Endothelial cell of umbilical vein (primary cell): ENCODE results near the gene LACTB. TPM values are rescaled to one million over a fixed set of nuclear protein-coding genes. Genes with fewer than 3 reads are reported as not detected.

ENCODE experiments used
- BruUV-seq: library from RNA; stranded (reverse); fragments of 400-500 nt; replicated peaks from 2 replicates; lab custom pipeline; 2021; lab: Mats Ljungman, UMichigan
- CTCF ChIA-PET: fragments of 300-600, 350-600 bp; sonication (Branson Sonifier 250); formaldehyde crosslinking; loops from one replicate; lab custom pipeline; 2021; ENCODE audit warnings: antibody characterized with exemption, inconsistent platforms; lab: Charles Lee
- POLR2A ChIA-PET: fragments of 300-600, 350-600 bp; sonication (Branson Sonifier 250); formaldehyde crosslinking; loops from one replicate; lab custom pipeline; 2021; ENCODE audit warnings: antibody characterized with exemption, inconsistent platforms; lab: Charles Lee
- DNase-seq: peaks from one replicate; pipeline ENCODE4 v3.0.0-alpha.2; 2011; ENCODE audit warnings: low read depth, low spot score
- FAIRE-seq: peaks from 2 replicates; lab custom pipeline; 2011; peaks lifted over from hg19 to GRCh38; lab: Jason Lieb, UNC
- H2AFZ ChIP-seq: 2 replicates; pipeline ENCODE4 v1.6.0; 2012; ENCODE audit warnings: low read depth, low read length, control low read depth, inconsistent platforms
- H3K27ac ChIP-seq: 2 replicates; pipeline ENCODE4 v1.5.1; 2011; ENCODE audit warnings: low read depth, mild to moderate bottlenecking, control low read depth, low read length, moderate library complexity; ENCODE audit not compliant: insufficient read depth
- H3K27me3 ChIP-seq, 2 experiments: 2 replicates each; pipeline versions ENCODE4 v1.6.0 to v1.6.1; 2011; ENCODE audit warnings: low read length in 2 of 2, mixed read lengths in 1 of 2; ENCODE audit not compliant: control insufficient read depth in 2 of 2, insufficient read depth in 2 of 2
- H3K36me3 ChIP-seq, 2 experiments: 2 replicates in 1 of 2; 3 replicates in 1 of 2; pipeline ENCODE4 v1.5.1; 2011; ENCODE audit warnings: low read length in 2 of 2, mild to moderate bottlenecking in 1 of 2, moderate library complexity in 1 of 2; ENCODE audit not compliant: control insufficient read depth in 2 of 2, insufficient read depth in 2 of 2; ENCODE audit errors: extremely low read depth in 1 of 2
- H3K4me1 ChIP-seq: 3 replicates; pipeline ENCODE4 v1.5.1; 2011; ENCODE audit warnings: mild to moderate bottlenecking, low read length; ENCODE audit not compliant: control insufficient read depth, insufficient read depth; ENCODE audit errors: extremely low read depth
- H3K4me2 ChIP-seq: 2 replicates; pipeline ENCODE4 v1.6.1; 2011; ENCODE audit warnings: low read length, control low read depth, mixed read lengths; ENCODE audit not compliant: insufficient read depth
- H3K4me3 ChIP-seq, 3 experiments: fragments of 200-600 bp in 1 of 3; sonication (generic), shearing (Covaris generic) in 1 of 3; replicated peaks in 1 of 3; 2 replicates each; pipeline ENCODE4 v1.5.1; 2011 to 2016; ENCODE audit warnings: control low read depth in 3 of 3, low read length in 3 of 3, mild to moderate bottlenecking in 2 of 3, inconsistent platforms in 1 of 3, low read depth in 1 of 3, moderate library complexity in 1 of 3; ENCODE audit not compliant: insufficient read depth in 1 of 3
- H3K79me2 ChIP-seq: 2 replicates; pipeline ENCODE4 v1.6.0; 2012; ENCODE audit warnings: low read length, inconsistent platforms; ENCODE audit not compliant: control insufficient read depth, insufficient read depth
- H3K9ac ChIP-seq: replicated peaks from 2 replicates; pipeline ENCODE3; 2011; ENCODE audit warnings: low read length, control low read depth; ENCODE audit not compliant: insufficient read depth; ENCODE audit errors: extremely low read depth
- H3K9me1 ChIP-seq: replicated peaks from 3 replicates; pipeline ENCODE4 v1.6.0; 2011; ENCODE audit warnings: mild to moderate bottlenecking, low read length; ENCODE audit not compliant: control insufficient read depth, insufficient read depth; ENCODE audit errors: extremely low read depth
- H3K9me3 ChIP-seq: replicated peaks from 2 replicates; pipeline ENCODE4 v1.5.1; 2012; ENCODE audit warnings: low read length, inconsistent platforms; ENCODE audit not compliant: control insufficient read depth, insufficient read depth
- H4K20me1 ChIP-seq: replicated peaks from 2 replicates; pipeline ENCODE3; 2011; ENCODE audit warnings: mild to moderate bottlenecking, low read length; ENCODE audit not compliant: control insufficient read depth, insufficient read depth; ENCODE audit errors: extremely low read depth
- CTCF ChIP-seq, 2 donors: IDR thresholded peaks; 1 replicate in 1 of 2; 2 replicates in 1 of 2; pipeline ENCODE4 v1.5.1; 2011; ENCODE audit warnings: low read length in 2 of 2, mild to moderate bottlenecking in 2 of 2, moderate library complexity in 2 of 2, control low read depth in 1 of 2, inconsistent platforms in 1 of 2, low read depth in 1 of 2; ENCODE audit not compliant: insufficient read depth in 1 of 2; ENCODE audit errors: extremely low read depth in 1 of 2
- EZH2 ChIP-seq: IDR thresholded peaks from 2 replicates; pipeline ENCODE4 v1.6.1; 2012; ENCODE audit warnings: borderline replicate concordance, low read depth, mild to moderate bottlenecking, moderate library complexity, low read length, inconsistent platforms; ENCODE audit not compliant: severe bottlenecking
- FOS ChIP-seq: IDR thresholded peaks from 2 replicates; pipeline ENCODE4 v1.6.1; 2011; ENCODE audit warnings: mild to moderate bottlenecking, low read length, moderate library complexity, borderline replicate concordance; ENCODE audit not compliant: insufficient read depth
- GATA2 ChIP-seq: IDR thresholded peaks from 2 replicates; pipeline ENCODE4 v1.7.0; 2011; ENCODE audit warnings: low read depth, mild to moderate bottlenecking, moderate library complexity, mixed read lengths, low read length; ENCODE audit not compliant: insufficient read length, insufficient read depth
- JUN ChIP-seq: IDR thresholded peaks from 2 replicates; pipeline ENCODE4 v1.6.1; 2011; ENCODE audit warnings: borderline replicate concordance, low read depth; ENCODE audit not compliant: insufficient read length, insufficient read depth
- MAX ChIP-seq: IDR thresholded peaks from 2 replicates; pipeline ENCODE4 v1.6.1; 2011; ENCODE audit not compliant: insufficient read depth, insufficient read length
- MYC ChIP-seq: IDR thresholded peaks from one replicate; pipeline ENCODE4 v1.6.1; 2011; ENCODE audit warnings: mild to moderate bottlenecking, low read depth, low read length
- POLR2A ChIP-seq: IDR thresholded peaks from 2 replicates; pipeline ENCODE4 v1.6.1; 2012; ENCODE audit warnings: low read depth, mild to moderate bottlenecking, control low read depth, low read length
- POLR2AphosphoS5 ChIP-seq: IDR thresholded peaks from 2 replicates; pipeline ENCODE4 v1.6.1; 2012; ENCODE audit warnings: low read depth, mild to moderate bottlenecking, control low read depth, low read length, moderate library complexity; ENCODE audit not compliant: insufficient read depth
- dilution Hi-C: fragments of 300-500 bp; cut with MboI; formaldehyde crosslinking; loops from one replicate; pipeline ENCODE4 v1.15.0; 2019; ENCODE audit warnings: low sequenced_read_pairs; ENCODE audit not compliant: extremely low pct_ligation_motif_present
- intact Hi-C: fragments of 100-400 bp; cut with micrococcal nuclease; formaldehyde crosslinking; loops from one replicate; pipeline ENCODE4 v1.10.0; 2022
- polyA plus RNA-seq, 4 experiments: library from polyadenylated mRNA; depleted of rRNA in 3 of 4; stranded (reverse) in 3 of 4; unstranded in 1 of 4; fragments of >200 nt; gene quantifications; 2 replicates each; pipeline versions ENCODE4 v1.2.1 to v1.2.3, GENCODE V29; 2011 to 2012; ENCODE audit warnings: missing spikeins in 1 of 4
- total RNA-seq: library from RNA; stranded (reverse); gene quantifications from 2 replicates; pipeline ENCODE4 v1.2.3, GENCODE V29; 2021

The LACTB gene
- total and polyA plus RNA-seq, 2 donors (not counting 3 experiments of a cell fraction or from before 2014, with no cell fraction given): 14.0 to 26.1 TPM

- intact Hi-C loops: loop anchor here (2.0 kb wide), 1 partner anchor 140 kb away; no protein-coding TSS in a partner anchor
- dilution Hi-C loops: no loop called here
- FAIRE-seq: no peak
These were observed 66.7 kb downstream of the LACTB start for GRCh38 chr15:63188247-63188925.

More at GRCh38 chr15:63188247-63188925, 66.7 kb downstream of the LACTB start:
- H3K27ac ChIP-seq: no peak overlapping the region
- H3K9me1 ChIP-seq: no peaks in the 10 kb centered on the region
- H2AFZ ChIP-seq: peak overlapping the region; percentile 99
- no peaks in the 10 kb centered on the region for H3K9me3 ChIP-seq
- ChIA-PET POLR2A (interaction anchor here (0.6 to 1.3 kb wide), 2 partner anchors 31 to 90 kb away, joined by 3 to 5 read pairs; partner anchors contain the start of gene RPS27L), CTCF (interaction anchor here (0.8 to 1.2 kb wide), 3 partner anchors 25 to 40 kb away, joined by 4 read pairs; partner anchors contain the start of gene RPS27L)
- H3K79me2 ChIP-seq: peaks cover 40% of the 10 kb centered on the region
- BruUV-seq: no TSS peak
- H4K20me1 ChIP-seq: peaks cover 2% of the 10 kb centered on the region
- no peaks in the 10 kb centered on the region for H3K36me3 ChIP-seq
- H3K4me3 ChIP-seq: peak overlapping the region; percentile 44 to 72 (median 58)
- peak overlapping the region; percentile 87 for H3K4me2 ChIP-seq
- peaks cover 22% of the 10 kb centered on the region for H3K4me1 ChIP-seq
- DNase-seq: no peak
- H3K9ac ChIP-seq: peak overlapping the region; percentile 52
- H3K27me3 ChIP-seq: no peaks in the 10 kb centered on the region
- TF ChIP-seq EZH2: no peak
- TF ChIP-seq GATA2: no peak
- TF ChIP-seq MYC: no peak
- no peak for TF ChIP-seq FOS
- TF ChIP-seq JUN: no peak
- no peak for TF ChIP-seq MAX
- TF ChIP-seq POLR2A: no peak
- no peak for TF ChIP-seq CTCF (IDR thresholded peaks at IDR 0.05; ENCODE audit: extremely low read depth in 1 of 2, insufficient read depth in 1 of 2, low read depth in 1 of 2, low read length in 2 of 2)
- no peak for TF ChIP-seq POLR2AphosphoS5
